SK-N-SH (cell line): ENCODE data around the gene SCN9A. TPM values are rescaled to one million over a fixed set of nuclear protein-coding genes. Genes with fewer than 3 reads are reported as not detected.
A peak's percentile ranks its signal among the peaks of the same experiment; 100 is the strongest.

ENCODE experiments used
- CTCF ChIA-PET: fragments of 300-600, 350-600 bp; formaldehyde crosslinking; extraction: SDS; loops from one replicate; lab custom pipeline; 2021; lab: Yijun Ruan, JAX
- POLR2A ChIA-PET: fragments of 350-600 bp; sonication (Branson Sonifier 250); formaldehyde crosslinking; extraction: SDS; loops from one replicate; lab custom pipeline; 2020; ENCODE audit warnings: antibody characterized with exemption, inconsistent platforms; lab: Yijun Ruan, JAX
- DNase-seq: peaks from one replicate; pipeline ENCODE4 v3.0.0; 2012
- H2AFZ ChIP-seq: fragments of 200-600 bp; sonication (generic); 2 replicates; pipeline ENCODE4 v1.8.1; 2016; ENCODE audit warnings: antibody characterized with exemption, mild to moderate bottlenecking, low read depth
- H3F3A ChIP-seq: fragments of 200-600 bp; sonication (generic); replicated peaks from 2 replicates; pipeline ENCODE3; 2016; ENCODE audit warnings: antibody characterized with exemption, mild to moderate bottlenecking; ENCODE audit not compliant: insufficient read depth
- H3K27ac ChIP-seq, 2 experiments: fragments of 200-500 bp in 1 of 2; fragments of 200-600 bp in 1 of 2; sonication (Bioruptor generic) in 1 of 2; sonication (generic), shearing (Covaris generic) in 1 of 2; 2 replicates each; pipeline versions ENCODE4 v1.5.1 to v1.6.1; 2014 to 2016; ENCODE audit warnings: low read depth in 2 of 2, inconsistent platforms in 1 of 2, low read length in 1 of 2, mild to moderate bottlenecking in 1 of 2, mixed read lengths in 1 of 2
- H3K27me3 ChIP-seq: fragments of 200-600 bp; sonication (generic), shearing (Covaris generic); 2 replicates; pipeline ENCODE4 v1.6.1; 2016; ENCODE audit warnings: mixed run types; ENCODE audit not compliant: insufficient read depth
- H3K36me3 ChIP-seq, 2 experiments: fragments of 200-500 bp in 1 of 2; fragments of 200-600 bp in 1 of 2; sonication (Bioruptor generic) in 1 of 2; sonication (generic) in 1 of 2; replicated peaks in 1 of 2; 2 replicates each; pipeline versions ENCODE3 to v1.5.1; 2014 to 2016; ENCODE audit warnings: low read length in 1 of 2, mild to moderate bottlenecking in 1 of 2; ENCODE audit not compliant: insufficient read depth in 2 of 2, control insufficient read depth in 1 of 2
- H3K4me1 ChIP-seq, 2 experiments: fragments of 200-500 bp in 1 of 2; fragments of 200-600 bp in 1 of 2; sonication (Bioruptor generic) in 1 of 2; sonication (generic), shearing (Covaris generic) in 1 of 2; 2 replicates each; pipeline versions ENCODE4 v1.5.1 to v1.6.1; 2014 to 2016; ENCODE audit warnings: low read depth in 1 of 2, low read length in 1 of 2, mixed run types in 1 of 2; ENCODE audit not compliant: insufficient read depth in 2 of 2, control insufficient read depth in 1 of 2
- H3K4me2 ChIP-seq: fragments of 200-600 bp; sonication (generic), shearing (Covaris generic); 2 replicates; pipeline ENCODE4 v1.6.1; 2017; ENCODE audit warnings: mixed run types
- H3K4me3 ChIP-seq, 2 experiments: fragments of 200-500 bp in 1 of 2; fragments of 200-600 bp in 1 of 2; sonication (Bioruptor generic) in 1 of 2; sonication (generic), shearing (Covaris generic) in 1 of 2; 2 replicates each; pipeline versions ENCODE4 v1.5.1 to v1.8.1; 2014 to 2016; ENCODE audit warnings: low read depth in 2 of 2, inconsistent platforms in 1 of 2, low read length in 1 of 2, mild to moderate bottlenecking in 1 of 2, mixed read lengths in 1 of 2, moderate library complexity in 1 of 2
- H3K79me2 ChIP-seq: fragments of 200-600 bp; sonication (generic); 2 replicates; pipeline ENCODE4 v1.8.1; 2017; ENCODE audit warnings: mild to moderate bottlenecking; ENCODE audit not compliant: insufficient read depth
- H3K9ac ChIP-seq: fragments of 200-600 bp; sonication (generic); 2 replicates; pipeline ENCODE4 v1.6.1; 2017; ENCODE audit warnings: mixed run types
- H3K9me2 ChIP-seq: fragments of 200-600 bp; sonication (generic); 2 replicates; pipeline ENCODE4 v1.6.1; 2017; ENCODE audit warnings: mixed run types
- H3K9me3 ChIP-seq: fragments of 200-600 bp; sonication (generic); 2 replicates; pipeline ENCODE4 v1.6.1; 2017; ENCODE audit warnings: mixed run types, mild to moderate bottlenecking, moderate library complexity
- H4K20me1 ChIP-seq: fragments of 200-600 bp; sonication (generic); 2 replicates; pipeline ENCODE4 v1.6.1; 2017; ENCODE audit warnings: mild to moderate bottlenecking, mixed run types; ENCODE audit not compliant: insufficient read depth
- CTCF ChIP-seq: fragments of 200-600 bp; sonication (generic); IDR thresholded peaks from 2 replicates; pipeline ENCODE4 v1.6.1; 2017; ENCODE audit warnings: antibody characterized with exemption, mild to moderate bottlenecking, moderate library complexity
- ELF1 ChIP-seq: IDR thresholded peaks from 2 replicates; pipeline ENCODE4 v1.4.0; 2012
- EP300 ChIP-seq, 2 experiments: IDR thresholded peaks; 2 replicates each; pipeline versions ENCODE4 v1.4.0 to v1.6.1; 2012; ENCODE audit warnings: borderline replicate concordance in 1 of 2, low read depth in 1 of 2, low read length in 1 of 2
- EZH2phosphoT487 ChIP-seq: fragments of 200-600 bp; sonication (generic); IDR thresholded peaks from 2 replicates; pipeline ENCODE4 v1.6.1; 2017; ENCODE audit warnings: low read depth, mixed run types, mild to moderate bottlenecking, antibody characterized with exemption, moderate library complexity, borderline replicate concordance
- FOXM1 ChIP-seq: IDR thresholded peaks from 2 replicates; pipeline ENCODE4 v1.4.0; 2012; ENCODE audit warnings: low read depth, mild to moderate bottlenecking
- GATA2 ChIP-seq: sonication (generic); formaldehyde crosslinking; IDR thresholded peaks from 2 replicates; pipeline ENCODE4 v1.5.0; 2020; ENCODE audit warnings: mild to moderate bottlenecking, missing genetic modification reagents
- JUND ChIP-seq: IDR thresholded peaks from 2 replicates; pipeline ENCODE4 v1.4.0; 2012
- MAX ChIP-seq: IDR thresholded peaks from 2 replicates; pipeline ENCODE4 v1.4.0; 2012; ENCODE audit warnings: low read depth
- MEF2A ChIP-seq: IDR thresholded peaks from 2 replicates; pipeline ENCODE4 v1.4.0; 2012; ENCODE audit warnings: low read depth, borderline replicate concordance
- MXI1 ChIP-seq: IDR thresholded peaks from 2 replicates; pipeline ENCODE4 v1.6.1; 2012; ENCODE audit warnings: mild to moderate bottlenecking, low read depth, low read length, improper control_type of control experiment
- NFIC ChIP-seq: IDR thresholded peaks from 2 replicates; pipeline ENCODE4 v1.4.0; 2012; ENCODE audit warnings: borderline replicate concordance
- NRF1 ChIP-seq: IDR thresholded peaks from 2 replicates; pipeline ENCODE4 v1.6.1; 2012; ENCODE audit warnings: low read depth, mild to moderate bottlenecking, low read length
- PBX3 ChIP-seq: IDR thresholded peaks from 2 replicates; pipeline ENCODE4; 2012
- POLR2AphosphoS5 ChIP-seq: IDR thresholded peaks from 2 replicates; pipeline ENCODE4 v1.6.1; 2012; ENCODE audit warnings: low read depth, low read length
- RAD21 ChIP-seq: IDR thresholded peaks from 2 replicates; pipeline ENCODE4 v1.6.1; 2012; ENCODE audit warnings: mild to moderate bottlenecking, low read length
- RCOR1 ChIP-seq: fragments of 150-350 bp; IDR thresholded peaks from 2 replicates; pipeline ENCODE4 v1.6.1; 2017; ENCODE audit warnings: antibody characterized with exemption, low read length
- REST ChIP-seq: IDR thresholded peaks from 2 replicates; pipeline ENCODE4 v1.6.1; 2012; ENCODE audit warnings: mild to moderate bottlenecking, low read depth, low read length, moderate library complexity
- RFX5 ChIP-seq: IDR thresholded peaks from 2 replicates; pipeline ENCODE4 v1.6.1; 2012; ENCODE audit warnings: mild to moderate bottlenecking, improper control_type of control experiment, low read length
- SIN3A ChIP-seq: IDR thresholded peaks from 2 replicates; pipeline ENCODE4 v1.6.1; 2012; ENCODE audit warnings: low read depth, mild to moderate bottlenecking, low read length, moderate library complexity, borderline replicate concordance
- SMC3 ChIP-seq: IDR thresholded peaks from 2 replicates; pipeline ENCODE4 v1.6.1; 2012; ENCODE audit warnings: low read depth, low read length, improper control_type of control experiment
- TAF1 ChIP-seq: IDR thresholded peaks from 2 replicates; pipeline ENCODE4 v1.6.1; 2012; ENCODE audit warnings: low read depth, mild to moderate bottlenecking, low read length, moderate library complexity, borderline replicate concordance
- TCF12 ChIP-seq: IDR thresholded peaks from 2 replicates; pipeline ENCODE4 v1.4.0; 2012
- USF2 ChIP-seq: fragments of 150-350 bp; IDR thresholded peaks from 2 replicates; pipeline ENCODE4 v1.6.1; 2017; ENCODE audit warnings: antibody characterized with exemption, low read length, low read depth, borderline replicate concordance
- ZBTB33 ChIP-seq: IDR thresholded peaks from 2 replicates; pipeline ENCODE4 v1.4.0; 2012; ENCODE audit warnings: low read depth, borderline replicate concordance
- WGBS: methylation state at CpG from one replicate; pipeline ENCODE4 v1.1.6; 2017; ENCODE audit warnings: low lambda C conversion rate; 5-methylcytosine and 5-hydroxymethylcytosine counted together
- polyA plus RNA-seq, 3 experiments: library from polyadenylated mRNA; depleted of rRNA; stranded (reverse); fragments of >200 nt; gene quantifications; 2 replicates each; pipeline ENCODE4 v1.2.3, GENCODE V29; 2012

The SCN9A gene
- polyA plus RNA-seq, 1 of the 3 experiments (the other 2 are of a cell fraction), result 5.9 TPM

GRCh38 chr2:166234112-166234846 lies 141.5 kb downstream of the SCN9A start:
- ChIA-PET POLR2A (no interaction called here), CTCF (no interaction called here)
- Histone ChIP-seq H3K9me3 (no peaks in the 10 kb centered on the region), H3K27ac (peak overlapping the region; percentile 70 to 87; a peak in 3 of 4 replicates), H3K4me1 (peaks cover 0 to 7% of the 10 kb centered on the region in 2 experiments; a peak in 2 of 4 replicates), H3F3A (peaks cover 23% of the 10 kb centered on the region), H3K4me2 (peak overlapping the region; percentile 8), H4K20me1 (no peaks in the 10 kb centered on the region), H2AFZ (peak overlapping the region; percentile 57; the same call in 1 of the 2 replicates), H3K9ac (peak overlapping the region; percentile 60), H3K4me3 (no peak overlapping the region), H3K79me2 (no peaks in the 10 kb centered on the region; the same call in 1 of the 2 replicates), H3K9me2 (no peaks in the 10 kb centered on the region), H3K27me3 (no peaks in the 10 kb centered on the region), H3K36me3 (peaks cover 0 to 7% of the 10 kb centered on the region in 2 experiments)
- no peak for DNase-seq
- 37% methylated on average over 7 of the region's 7 CpGs for WGBS
- TF ChIP-seq RCOR1 (no peak), SMC3 (no peak), POLR2AphosphoS5 (no peak), MAX (0 out of 2 replicates have a peak, but pooled peaks have one; percentile 22), MEF2A (no peak), REST (no peak), PBX3 (no peak), TCF12 (peak; percentile 51), CTCF (no peak), SIN3A (no peak), JUND (peak; percentile 37; the same call in 1 of the 2 replicates), NRF1 (no peak), FOXM1 (no peak), EP300 (IDR thresholded peaks at IDR 0.05; ENCODE audit: borderline replicate concordance in 1 of 2, low read depth in 1 of 2, low read length in 1 of 2) (peak in 1 of 2 experiments; percentile 68; a peak in 1 of 4 replicates), TAF1 (no peak), ELF1 (no peak), RFX5 (no peak), EZH2phosphoT487 (no peak), USF2 (no peak), MXI1 (no peak), ZBTB33 (no peak), RAD21 (no peak), GATA2 (no peak), NFIC (no peak)
